HFFc6 (cell line): ENCODE data around the gene CYBA. TPM values are rescaled to one million over a fixed set of nuclear protein-coding genes. Genes with fewer than 3 reads are reported as not detected.

ENCODE experiments used
- DNase-seq: peaks from one replicate; pipeline ENCODE4 v3.0.0-alpha.2; 2018
- H3K27ac Mint-ChIP-seq: 2 replicates; pipeline ENCODE4 v1.8.0; 2020; ENCODE audit warnings: mild to moderate bottlenecking, mixed read lengths
- H3K27me3 Mint-ChIP-seq: 2 replicates; pipeline ENCODE4 v1.8.0; 2021; ENCODE audit warnings: mild to moderate bottlenecking, moderate library complexity, mixed read lengths; ENCODE audit not compliant: insufficient read depth
- H3K36me3 Mint-ChIP-seq: 2 replicates; pipeline ENCODE4 v1.8.0; 2021; ENCODE audit warnings: low read depth, mixed read lengths
- H3K4me1 Mint-ChIP-seq: 2 replicates; pipeline ENCODE4 v1.8.0; 2020; ENCODE audit warnings: low read depth, mixed read lengths
- H3K4me3 Mint-ChIP-seq: 2 replicates; pipeline ENCODE4 v1.8.0; 2020; ENCODE audit warnings: mild to moderate bottlenecking, moderate library complexity, mixed read lengths
- H3K9me3 Mint-ChIP-seq: 2 replicates; pipeline ENCODE4 v1.8.0; 2020; ENCODE audit warnings: mild to moderate bottlenecking, mixed read lengths
- CTCF ChIP-seq: fragments of 200-600 bp; sonication (generic); IDR thresholded peaks from 2 replicates; pipeline ENCODE4 v1.5.0; 2021; ENCODE audit warnings: antibody characterized with exemption, mild to moderate bottlenecking
- total RNA-seq, 6 experiments: library from RNA; stranded (reverse); fragmentation: NEBNext Ultra II Directional; extraction: Animal tissue kit (Norgen Biotek cat#: 25700); gene quantifications; 2 replicates in 1 of 6; 3 replicates in 5 of 6; pipeline ENCODE4 v1.2.3, GENCODE V29; 2021

Gene CYBA
- total RNA-seq, 6 experiments from 2014 or later = 29.0 to 228 (median 36.9) TPM

GRCh38 chr16:88634994-88635670 is 15.7 kb downstream of the CYBA start:
- peak overlapping the region; percentile 13; the same call in 1 of the 2 replicates for H3K27ac Mint-ChIP-seq
- H3K27me3 Mint-ChIP-seq = peaks cover 11% of the 10 kb centered on the region
- peak overlapping the region; percentile 64 for H3K4me3 Mint-ChIP-seq
- no peak for TF ChIP-seq CTCF
- no peaks in the 10 kb centered on the region for H3K36me3 Mint-ChIP-seq
- DNase-seq = peak; percentile 18
- H3K9me3 Mint-ChIP-seq = no peaks in the 10 kb centered on the region
- H3K4me1 Mint-ChIP-seq = peaks cover 17% of the 10 kb centered on the region

GRCh38 chr16:88634141-88634993 is 16.5 kb downstream of the CYBA start:
- no peak overlapping the region for H3K27ac Mint-ChIP-seq
- peaks cover 17% of the 10 kb centered on the region for H3K4me1 Mint-ChIP-seq
- DNase-seq = no peak
- H3K27me3 Mint-ChIP-seq = peaks cover 8% of the 10 kb centered on the region
- no peak for TF ChIP-seq CTCF
- H3K36me3 Mint-ChIP-seq = no peaks in the 10 kb centered on the region
- H3K4me3 Mint-ChIP-seq = peak overlapping the region; percentile 47; the same call in 1 of the 2 replicates
- no peaks in the 10 kb centered on the region for H3K9me3 Mint-ChIP-seq

- no peak for TF ChIP-seq CTCF
- Mint-ChIP-seq H3K27ac (no peak overlapping the region), H3K36me3 (no peaks in the 10 kb centered on the region), H3K9me3 (no peaks in the 10 kb centered on the region), H3K4me3 (no peak overlapping the region), H3K4me1 (peaks cover 17% of the 10 kb centered on the region), H3K27me3 (peaks cover 6% of the 10 kb centered on the region)
- no peak for DNase-seq
Measured at GRCh38 chr16:88633684-88634140, 17.1 kb downstream of the CYBA start.

GRCh38 chr16:88632587-88632930 is 18.3 kb downstream of the CYBA start:
- Mint-ChIP-seq H3K27me3 (no peaks in the 10 kb centered on the region; the same call in 1 of the 2 replicates), H3K9me3 (no peaks in the 10 kb centered on the region), H3K4me1 (peaks cover 13% of the 10 kb centered on the region), H3K4me3 (no peak overlapping the region), H3K27ac (no peak overlapping the region), H3K36me3 (no peaks in the 10 kb centered on the region; the same call in 1 of the 2 replicates)
- no peak for TF ChIP-seq CTCF
- no peak for DNase-seq

GRCh38 chr16:88631920-88632586 is 18.8 kb downstream of the CYBA start:
- H3K4me3 Mint-ChIP-seq = no peak overlapping the region
- peaks cover 8% of the 10 kb centered on the region for H3K4me1 Mint-ChIP-seq
- H3K27ac Mint-ChIP-seq = no peak overlapping the region
- no peak for TF ChIP-seq CTCF
- DNase-seq = no peak
- no peaks in the 10 kb centered on the region; the same call in 1 of the 2 replicates for H3K27me3 Mint-ChIP-seq
- no peaks in the 10 kb centered on the region; the same call in 1 of the 2 replicates for H3K36me3 Mint-ChIP-seq
- no peaks in the 10 kb centered on the region for H3K9me3 Mint-ChIP-seq
